ENCODE results near the gene ZFP91.

DNA sequence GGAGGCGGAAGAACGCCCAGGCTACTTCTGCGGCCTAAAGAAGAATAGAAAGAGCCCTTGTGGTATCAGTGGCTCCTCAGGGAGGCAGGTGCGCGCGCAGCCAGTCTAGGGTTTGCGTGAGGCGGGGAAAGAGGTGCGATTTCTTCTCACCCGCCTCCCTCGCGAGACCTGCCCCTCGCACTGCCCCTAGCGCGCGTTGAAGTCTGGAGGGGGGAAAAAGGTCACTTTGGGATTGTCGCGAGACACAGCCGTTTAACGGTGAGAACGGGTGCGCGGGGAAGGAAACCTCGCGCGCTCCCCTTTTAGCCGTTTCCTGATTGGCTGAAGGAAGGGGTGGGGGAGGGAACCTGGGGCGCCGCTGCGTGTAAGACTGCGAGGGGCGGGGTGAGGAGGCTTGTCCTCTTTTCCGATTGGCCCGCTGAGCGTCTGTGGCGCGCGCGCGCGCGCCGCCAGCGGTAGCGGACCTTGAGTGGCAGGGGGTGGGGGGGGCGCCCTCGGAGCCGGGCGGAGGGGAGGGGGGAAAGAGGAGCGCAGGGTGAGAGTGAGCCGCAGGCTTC is at the start of gene ZFP91:
- TF ChIP-seq, protein P1, sequence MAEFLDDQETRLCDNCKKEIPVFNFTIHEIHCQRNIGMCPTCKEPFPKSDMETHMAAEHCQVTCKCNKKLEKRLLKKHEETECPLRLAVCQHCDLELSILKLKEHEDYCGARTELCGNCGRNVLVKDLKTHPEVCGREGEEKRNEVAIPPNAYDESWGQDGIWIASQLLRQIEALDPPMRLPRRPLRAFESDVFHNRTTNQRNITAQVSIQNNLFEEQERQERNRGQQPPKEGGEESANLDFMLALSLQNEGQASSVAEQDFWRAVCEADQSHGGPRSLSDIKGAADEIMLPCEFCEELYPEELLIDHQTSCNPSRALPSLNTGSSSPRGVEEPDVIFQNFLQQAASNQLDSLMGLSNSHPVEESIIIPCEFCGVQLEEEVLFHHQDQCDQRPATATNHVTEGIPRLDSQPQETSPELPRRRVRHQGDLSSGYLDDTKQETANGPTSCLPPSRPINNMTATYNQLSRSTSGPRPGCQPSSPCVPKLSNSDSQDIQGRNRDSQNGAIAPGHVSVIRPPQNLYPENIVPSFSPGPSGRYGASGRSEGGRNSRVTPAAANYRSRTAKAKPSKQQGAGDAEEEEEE (CRISPR knock-in tag; IDR thresholded peaks at IDR 0.05; ENCODE audit: borderline replicate concordance), result no peak
- peak; percentile 62 to 63; a peak in 2 of 4 replicates for TF ChIP-seq POLR2A (IDR thresholded peaks at IDR 0.05; ENCODE audit: insufficient read depth in 1 of 2, low read depth in 2 of 2, low read length in 2 of 2)
